IMR-90 (cell line): ENCODE measurements around the gene PTPRN2. TPM values are rescaled to one million over a fixed set of nuclear protein-coding genes. Genes with fewer than 3 reads are reported as not detected.

Experiments used
- ATAC-seq: fragments of 200-7000 bp; cut with Tn5 transposase; 2 replicates; pipeline ENCODE4 v1.9.1; 2020; ENCODE audit warnings: low read depth, mild to moderate bottlenecking, moderate library complexity
- BruUV-seq: library from RNA; stranded (reverse); fragments of 400-500 nt; replicated peaks from 2 replicates; lab custom pipeline; 2021; lab: Mats Ljungman, UMichigan
- CTCF ChIA-PET: fragments of 300-600 bp; formaldehyde crosslinking; extraction: SDS; loops from one replicate; lab custom pipeline; 2021; ENCODE audit warnings: antibody characterized with exemption; lab: Yijun Ruan, JAX
- POLR2A ChIA-PET: fragments of 300-600 bp; sonication (Branson Sonifier 250); formaldehyde crosslinking; loops from one replicate; lab custom pipeline; 2022; ENCODE audit warnings: antibody characterized with exemption; ENCODE audit not compliant: unreplicated experiment; lab: Charles Lee
- DNase-seq: peaks from one replicate; pipeline ENCODE4 v3.0.0; 2013
- H2AFZ ChIP-seq: replicated peaks from 2 replicates; pipeline ENCODE3; 2013; ENCODE audit warnings: low read length, mild to moderate bottlenecking; ENCODE audit not compliant: poor library complexity
- H2AK5ac ChIP-seq: 2 replicates; pipeline ENCODE4 v1.6.1; 2013; ENCODE audit warnings: low read depth, low read length, inconsistent platforms
- H2AK9ac ChIP-seq: replicated peaks from 2 replicates; pipeline ENCODE3; 2013; ENCODE audit warnings: mild to moderate bottlenecking, low read depth, low read length, moderate library complexity; ENCODE audit not compliant: poor library complexity
- H2BK120ac ChIP-seq: 2 replicates; pipeline ENCODE4 v1.6.1; 2013; ENCODE audit warnings: low read depth, low read length, inconsistent platforms
- H2BK15ac ChIP-seq: 3 replicates; pipeline ENCODE4 v1.6.1; 2013; ENCODE audit warnings: low read depth, low read length, inconsistent platforms
- H2BK20ac ChIP-seq: 2 replicates; pipeline ENCODE4 v1.6.1; 2013; ENCODE audit warnings: low read depth, mild to moderate bottlenecking, inconsistent platforms, low read length, moderate library complexity
- H2BK5ac ChIP-seq: 2 replicates; pipeline ENCODE4 v1.6.1; 2013; ENCODE audit warnings: mild to moderate bottlenecking, low read depth, low read length, inconsistent platforms; ENCODE audit not compliant: poor library complexity, severe bottlenecking
- H3K14ac ChIP-seq: replicated peaks from 2 replicates; pipeline ENCODE4 v1.6.1; 2013; ENCODE audit warnings: low read depth, low read length, inconsistent platforms
- H3K18ac ChIP-seq: 2 replicates; pipeline ENCODE4 v1.6.1; 2013; ENCODE audit warnings: low read depth, low read length, control low read depth
- H3K23ac ChIP-seq: 2 replicates; pipeline ENCODE4 v1.6.1; 2013; ENCODE audit warnings: low read depth, low read length, inconsistent platforms
- H3K27ac ChIP-seq: 2 replicates; pipeline ENCODE4 v1.5.1; 2013; ENCODE audit warnings: mild to moderate bottlenecking, control low read depth, low read length; ENCODE audit not compliant: insufficient read depth
- H3K27me3 ChIP-seq: 2 replicates; pipeline ENCODE4 v1.6.1; 2013; ENCODE audit warnings: low read length; ENCODE audit not compliant: control insufficient read depth, insufficient read depth
- H3K36me3 ChIP-seq: 2 replicates; pipeline ENCODE4 v1.6.1; 2013; ENCODE audit warnings: low read length, mixed read lengths; ENCODE audit not compliant: control insufficient read depth, insufficient read depth
- H3K4ac ChIP-seq: 2 replicates; pipeline ENCODE4 v1.6.1; 2013; ENCODE audit warnings: low read depth, low read length, inconsistent platforms
- H3K4me1 ChIP-seq: 2 replicates; pipeline ENCODE4 v1.6.1; 2013; ENCODE audit warnings: low read length, mixed read lengths; ENCODE audit not compliant: control insufficient read depth, insufficient read depth
- H3K4me2 ChIP-seq: 2 replicates; pipeline ENCODE4 v1.6.1; 2013; ENCODE audit warnings: low read depth, mild to moderate bottlenecking, control low read depth, low read length, moderate library complexity
- H3K4me3 ChIP-seq: 2 replicates; pipeline ENCODE4 v1.5.1; 2013; ENCODE audit warnings: low read depth, mild to moderate bottlenecking, control low read depth, low read length, moderate library complexity; ENCODE audit not compliant: insufficient read depth
- H3K56ac ChIP-seq: 2 replicates; pipeline ENCODE4 v1.6.1; 2013; ENCODE audit warnings: low read length, inconsistent platforms; ENCODE audit not compliant: insufficient read depth; ENCODE audit errors: extremely low read depth
- H3K79me1 ChIP-seq, 2 experiments: 2 replicates each; pipeline ENCODE4 v1.6.1; 2013; ENCODE audit warnings: low read length in 2 of 2, inconsistent platforms in 1 of 2, low read depth in 1 of 2
- H3K9ac ChIP-seq: 2 replicates; pipeline ENCODE4 v1.6.1; 2013; ENCODE audit warnings: low read depth, low read length, control low read depth
- H3K9me1 ChIP-seq: 2 replicates; pipeline ENCODE4 v1.6.1; 2013; ENCODE audit warnings: low read length, inconsistent platforms; ENCODE audit not compliant: insufficient read depth
- H3K9me3 ChIP-seq: 2 replicates; pipeline ENCODE4 v1.6.1; 2013; ENCODE audit warnings: low read length; ENCODE audit not compliant: control insufficient read depth, insufficient read depth
- H4K20me1 ChIP-seq: 2 replicates; pipeline ENCODE4 v1.6.1; 2013; ENCODE audit warnings: low read length, inconsistent platforms; ENCODE audit not compliant: insufficient read depth
- H4K5ac ChIP-seq: 2 replicates; pipeline ENCODE4 v1.6.1; 2013; ENCODE audit warnings: mild to moderate bottlenecking, low read depth, low read length, control low read depth
- H4K8ac ChIP-seq, 2 experiments: 2 replicates each; pipeline ENCODE4 v1.6.1; 2013; ENCODE audit warnings: low read depth in 2 of 2, low read length in 2 of 2, control low read depth in 1 of 2, inconsistent platforms in 1 of 2
- H4K91ac ChIP-seq: 2 replicates; pipeline ENCODE4 v1.6.1; 2013; ENCODE audit warnings: low read depth, low read length, inconsistent platforms; ENCODE audit not compliant: insufficient read depth
- BHLHE40 ChIP-seq: fragments of 150-350 bp; IDR thresholded peaks from 2 replicates; pipeline ENCODE4 v1.6.1; 2016; ENCODE audit warnings: mild to moderate bottlenecking, low read depth, low read length
- CEBPB ChIP-seq: IDR thresholded peaks from 2 replicates; pipeline ENCODE4 v1.6.1; 2012; ENCODE audit warnings: low read depth, low read length, improper control_type of control experiment
- ELK1 ChIP-seq: fragments of 150-350 bp; IDR thresholded peaks from 2 replicates; pipeline ENCODE4 v1.6.1; 2016; ENCODE audit warnings: low read depth, mild to moderate bottlenecking, low read length, moderate library complexity, borderline replicate concordance
- FOS ChIP-seq: fragments of 150-350 bp; IDR thresholded peaks from 2 replicates; pipeline ENCODE4 v1.6.1; 2016; ENCODE audit warnings: low read depth, low read length
- MAFK ChIP-seq: IDR thresholded peaks from 2 replicates; pipeline ENCODE4 v1.6.1; 2012; ENCODE audit warnings: low read depth, low read length, improper control_type of control experiment
- MAZ ChIP-seq: IDR thresholded peaks from 2 replicates; pipeline ENCODE4 v1.6.1; 2012; ENCODE audit warnings: low read depth, mild to moderate bottlenecking, low read length, improper control_type of control experiment, moderate library complexity, borderline replicate concordance
- MXI1 ChIP-seq: IDR thresholded peaks from 2 replicates; pipeline ENCODE4 v1.6.1; 2012; ENCODE audit warnings: low read depth, mild to moderate bottlenecking, low read length, moderate library complexity, borderline replicate concordance
- NFE2L2 ChIP-seq: fragments of 150-350 bp; IDR thresholded peaks from 2 replicates; pipeline ENCODE4 v1.6.1; 2016; ENCODE audit warnings: low read depth, mild to moderate bottlenecking, low read length
- POLR2A ChIP-seq: IDR thresholded peaks from 2 replicates; pipeline ENCODE4 v1.6.1; 2012; ENCODE audit warnings: mild to moderate bottlenecking, low read depth, low read length
- RAD21 ChIP-seq: IDR thresholded peaks from 2 replicates; pipeline ENCODE4 v1.6.1; 2012; ENCODE audit warnings: low read length, improper control_type of control experiment
- RCOR1 ChIP-seq: IDR thresholded peaks from 2 replicates; pipeline ENCODE4 v1.6.1; 2012; ENCODE audit warnings: mild to moderate bottlenecking, low read length, improper control_type of control experiment; ENCODE audit not compliant: insufficient replicate concordance
- RFX5 ChIP-seq: IDR thresholded peaks from 2 replicates; pipeline ENCODE4 v1.8.0; 2012; ENCODE audit warnings: low read depth, mild to moderate bottlenecking, low read length, moderate library complexity
- SMC3 ChIP-seq: fragments of 150-350 bp; IDR thresholded peaks from 2 replicates; pipeline ENCODE4 v1.6.1; 2016; ENCODE audit warnings: low read depth, mild to moderate bottlenecking, antibody characterized with exemption, low read length, moderate library complexity
- WGBS, 2 experiments: methylation state at CpG; one replicate each; pipeline versions ENCODE4 v1.1.5 to v1.1.7; 2013; ENCODE audit warnings: missing lambda C conversion rate in 2 of 2; ENCODE audit not compliant: insufficient read length in 1 of 2; ENCODE audit errors: extremely low coverage in 2 of 2; 5-methylcytosine and 5-hydroxymethylcytosine counted together
- dilution Hi-C: fragments of 300-500 bp; cut with HindIII; formaldehyde crosslinking; loops from one replicate; pipeline ENCODE4 v1.14.3; 2018; ENCODE audit warnings: low sequenced_read_pairs; ENCODE audit not compliant: unreplicated experiment
- in situ Hi-C: fragments of 300-500 bp; cut with MboI; formaldehyde crosslinking; loops from 3 replicates; pipeline ENCODE4 v1.14.3; 2019; ENCODE audit warnings: low sequenced_read_pairs, inconsistent platforms, mixed read lengths
- intact Hi-C: fragments of 100-400 bp; cut with micrococcal nuclease; formaldehyde crosslinking; loops from 2 replicates; pipeline ENCODE4 v1.10.0; 2022
- polyA plus RNA-seq, 3 experiments: library from polyadenylated mRNA; depleted of rRNA; stranded (reverse); fragments of >200 nt; gene quantifications; 2 replicates each; pipeline ENCODE4 v1.2.3, GENCODE V29; 2012; ENCODE audit warnings: low replicate concordance in 1 of 3
- total RNA-seq: library from RNA; depleted of rRNA; stranded (reverse); fragments of >200 nt; gene quantifications from 2 replicates; pipeline ENCODE4 v1.2.3, GENCODE V29; 2012

The PTPRN2 gene
- total and polyA plus RNA-seq, 2 of the 4 experiments (the other 2 are of a cell fraction): 0.03 TPM; not detected in 1

GRCh38 chr7:158535079-158535478 lies 52.5 kb downstream of the PTPRN2 start:
- intact Hi-C loops: no loop called here
- Histone ChIP-seq H2AFZ (no peak overlapping the region), H3K14ac (no peak overlapping the region), H3K56ac (no peak overlapping the region), H2BK5ac (no peak overlapping the region), H3K27ac (no peak overlapping the region), H4K20me1 (no peaks in the 10 kb centered on the region), H3K9me3 (peaks cover 58% of the 10 kb centered on the region), H2BK20ac (no peak overlapping the region), H2AK5ac (no peak overlapping the region), H3K79me1 (no peaks in the 10 kb centered on the region), H2AK9ac (no peak overlapping the region), H3K36me3 (no peaks in the 10 kb centered on the region), H3K4me2 (no peak overlapping the region), H3K9me1 (no peaks in the 10 kb centered on the region), H3K9ac (no peak overlapping the region), H3K4me1 (no peaks in the 10 kb centered on the region), H3K4ac (no peak overlapping the region), H3K4me3 (no peak overlapping the region), H4K8ac (no peak overlapping the region), H4K5ac (no peak overlapping the region), H4K91ac (no peak overlapping the region), H3K23ac (no peak overlapping the region), H3K27me3 (no peaks in the 10 kb centered on the region), H2BK120ac (no peak overlapping the region), H2BK15ac (no peak overlapping the region), H3K18ac (no peak overlapping the region)
- DNase-seq: no peak
- dilution Hi-C loops: no loop called here
- CTCF ChIA-PET: no interaction called here
- POLR2A ChIA-PET: no interaction called here
- no CpG with 5 or more reads among the region's 4 CpGs for WGBS, 2 experiments
- ATAC-seq: no peak
- TF ChIP-seq MAFK: no peak
- TF ChIP-seq SMC3: no peak
- no peak for TF ChIP-seq POLR2A
- TF ChIP-seq RCOR1: no peak
- no peak for TF ChIP-seq NFE2L2
- TF ChIP-seq BHLHE40: no peak
- no peak for TF ChIP-seq MAZ
- TF ChIP-seq RFX5: no peak
- TF ChIP-seq RAD21: no peak
- TF ChIP-seq FOS: no peak
- TF ChIP-seq ELK1: no peak
- no peak for TF ChIP-seq MXI1
- no peak for TF ChIP-seq CEBPB
- in situ Hi-C loops: no loop called here
- BruUV-seq: no TSS peak
